CD4-positive, alpha-beta T cell (primary cell): ENCODE results near the gene TRABD2B. TPM values are rescaled to one million over a fixed set of nuclear protein-coding genes. Genes with fewer than 3 reads are reported as not detected.

Experiments used
- ATAC-seq: fragments of 200-7000 bp; cut with Tn5 transposase; one replicate; pipeline ENCODE4 v1.10.0; 2022; ENCODE audit warnings: mild to moderate bottlenecking; ENCODE audit not compliant: poor library complexity
- CTCF ChIA-PET: fragments of 350-600 bp; sonication (Branson Sonifier 250); formaldehyde crosslinking; loops from one replicate; lab custom pipeline; 2021; ENCODE audit warnings: antibody characterized with exemption, inconsistent platforms; lab: Charles Lee
- POLR2A ChIA-PET: fragments of 350-600 bp; sonication (Branson Sonifier 250); formaldehyde crosslinking; loops from one replicate; lab custom pipeline; 2021; ENCODE audit warnings: antibody characterized with exemption, inconsistent platforms; lab: Charles Lee
- DNase-seq, 14 experiments: peaks; one replicate each; pipeline ENCODE4 v3.0.0-alpha.2; 2013 to 2020; ENCODE audit warnings: mixed read lengths in 2 of 14
- H3K27ac ChIP-seq, 2 donors: one replicate each; pipeline versions ENCODE4 v1.5.1 to v1.7.0; 2013; ENCODE audit warnings: low read length in 2 of 2, low read depth in 1 of 2, mild to moderate bottlenecking in 1 of 2
- H3K27me3 ChIP-seq, 2 experiments: 1 replicate in 1 of 2; 2 replicates in 1 of 2; pipeline versions ENCODE4 v1.6.1 to v1.7.0; 2013; ENCODE audit warnings: low read length in 2 of 2, control low read depth in 1 of 2, mild to moderate bottlenecking in 1 of 2, moderate library complexity in 1 of 2; ENCODE audit not compliant: insufficient read depth in 2 of 2, control insufficient read depth in 1 of 2
- H3K36me3 ChIP-seq: one replicate; pipeline ENCODE4 v1.6.1; 2013; ENCODE audit warnings: low read length, control low read depth; ENCODE audit not compliant: insufficient read depth
- H3K4me1 ChIP-seq: one replicate; pipeline ENCODE4 v1.6.1; 2013; ENCODE audit warnings: low read length, control low read depth; ENCODE audit not compliant: insufficient read depth
- H3K4me3 ChIP-seq: one replicate; pipeline ENCODE4 v1.5.1; 2013; ENCODE audit warnings: mild to moderate bottlenecking, low read length, moderate library complexity
- H3K9me3 ChIP-seq, 2 experiments: 1 replicate in 1 of 2; 2 replicates in 1 of 2; pipeline versions ENCODE4 v1.6.1 to v1.7.0; 2013; ENCODE audit warnings: low read length in 2 of 2, mild to moderate bottlenecking in 2 of 2, control low read depth in 1 of 2, moderate library complexity in 1 of 2; ENCODE audit not compliant: control insufficient read depth in 1 of 2, insufficient read depth in 1 of 2
- H3K27ac Mint-ChIP-seq: one replicate; pipeline ENCODE4 v1.8.0; 2020; ENCODE audit warnings: mixed read lengths
- H3K27me3 Mint-ChIP-seq: one replicate; pipeline ENCODE4 v1.8.0; 2021; ENCODE audit warnings: mixed read lengths
- H3K36me3 Mint-ChIP-seq: one replicate; pipeline ENCODE4 v1.8.0; 2021; ENCODE audit warnings: low read depth, mixed read lengths
- H3K4me1 Mint-ChIP-seq: one replicate; pipeline ENCODE4 v1.8.0; 2021; ENCODE audit warnings: low read depth, mixed read lengths
- H3K4me3 Mint-ChIP-seq: one replicate; pipeline ENCODE4 v1.8.0; 2020; ENCODE audit warnings: mild to moderate bottlenecking, mixed read lengths
- H3K9me3 Mint-ChIP-seq: one replicate; pipeline ENCODE4 v1.8.0; 2020; ENCODE audit warnings: mixed read lengths
- CTCF ChIP-seq: fragments of 200-600 bp; IDR thresholded peaks from one replicate; pipeline ENCODE4 v1.8.0; 2022; ENCODE audit warnings: antibody characterized with exemption, mild to moderate bottlenecking
- intact Hi-C, 2 experiments: fragments of 100-400 bp; cut with DNase I in 1 of 2; cut with micrococcal nuclease in 1 of 2; formaldehyde crosslinking; loops; one replicate each; pipeline versions ENCODE4 v1.15.1 to v1.9.0; 2023 to 2025; cut with DNase I, micrococcal nuclease
- total RNA-seq, 174 experiments: library from RNA in 2 of 174; stranded (reverse) in 2 of 174; gene quantifications; one replicate each; pipeline ENCODE4 v1.2.3 and lab custom pipeline; 2021 to 2026

The TRABD2B gene
- total RNA-seq, 2 experiments from 2014 or later: not detected

- ChIA-PET CTCF (no interaction called here), POLR2A (no interaction called here)
- no peak for DNase-seq
- Mint-ChIP-seq H3K9me3 (no peaks in the 10 kb centered on the region), H3K4me1 (no peaks in the 10 kb centered on the region), H3K27me3 (no peaks in the 10 kb centered on the region), H3K27ac (no peak overlapping the region), H3K36me3 (no peaks in the 10 kb centered on the region), H3K4me3 (no peak overlapping the region)
- ATAC-seq: no peak
- H3K4me1 ChIP-seq: no peaks in the 10 kb centered on the region
- no peak for TF ChIP-seq CTCF
- H3K4me3 ChIP-seq: no peak overlapping the region
- H3K27me3 ChIP-seq: peaks cover 0 to under 1% of the 10 kb centered on the region in 2 experiments
- intact Hi-C loops: no loop called here
- H3K27ac ChIP-seq: no peak overlapping the region
- H3K9me3 ChIP-seq: no peaks in the 10 kb centered on the region
- no peaks in the 10 kb centered on the region for H3K36me3 ChIP-seq
Observed at GRCh38 chr1:47805921-47806361, 191.2 kb downstream of the TRABD2B start.

GRCh38 chr1:47805018-47805417 is 192.2 kb downstream of the TRABD2B start:
- intact Hi-C loops: no loop called here
- H3K4me3 Mint-ChIP-seq: no peak overlapping the region
- H3K27ac ChIP-seq: no peak overlapping the region

GRCh38 chr1:47803815-47804501 is 193.2 kb downstream of the TRABD2B start:
- Mint-ChIP-seq H3K9me3 (no peaks in the 10 kb centered on the region), H3K4me3 (no peak overlapping the region), H3K4me1 (no peaks in the 10 kb centered on the region), H3K27ac (no peak overlapping the region), H3K36me3 (no peaks in the 10 kb centered on the region), H3K27me3 (no peaks in the 10 kb centered on the region)
- H3K27me3 ChIP-seq: no peaks in the 10 kb centered on the region
- H3K9me3 ChIP-seq: no peaks in the 10 kb centered on the region
- H3K4me3 ChIP-seq: no peak overlapping the region
- no peaks in the 10 kb centered on the region for H3K36me3 ChIP-seq
- POLR2A ChIA-PET: no interaction called here
- H3K4me1 ChIP-seq: no peaks in the 10 kb centered on the region
- CTCF ChIA-PET: no interaction called here
- H3K27ac ChIP-seq: no peak overlapping the region
- no peak for DNase-seq
- no peak for TF ChIP-seq CTCF
- ATAC-seq: no peak
- intact Hi-C loops: no loop called here

More at GRCh38 chr1:47805018-47805417, 192.2 kb downstream of the TRABD2B start:
- Histone ChIP-seq H3K36me3 (no peaks in the 10 kb centered on the region), H3K9me3 (no peaks in the 10 kb centered on the region), H3K4me1 (no peaks in the 10 kb centered on the region), H3K4me3 (no peak overlapping the region), H3K27me3 (no peaks in the 10 kb centered on the region)
- Mint-ChIP-seq H3K4me1 (no peaks in the 10 kb centered on the region), H3K9me3 (no peaks in the 10 kb centered on the region), H3K27ac (no peak overlapping the region), H3K36me3 (no peaks in the 10 kb centered on the region), H3K27me3 (no peaks in the 10 kb centered on the region)
- no peak for TF ChIP-seq CTCF
- ChIA-PET POLR2A (no interaction called here), CTCF (no interaction called here)
- ATAC-seq (no peak), DNase-seq (no peak)
